Hippocampal formation (tissue), 2 donors: ENCODE measurements around the gene L3HYPDH.

Experiments used
- DNase-seq, 2 donors: peaks; one replicate each; lab custom pipeline; 2025; lab: John Stamatoyannopoulos, UW

Gene L3HYPDH

DNA sequence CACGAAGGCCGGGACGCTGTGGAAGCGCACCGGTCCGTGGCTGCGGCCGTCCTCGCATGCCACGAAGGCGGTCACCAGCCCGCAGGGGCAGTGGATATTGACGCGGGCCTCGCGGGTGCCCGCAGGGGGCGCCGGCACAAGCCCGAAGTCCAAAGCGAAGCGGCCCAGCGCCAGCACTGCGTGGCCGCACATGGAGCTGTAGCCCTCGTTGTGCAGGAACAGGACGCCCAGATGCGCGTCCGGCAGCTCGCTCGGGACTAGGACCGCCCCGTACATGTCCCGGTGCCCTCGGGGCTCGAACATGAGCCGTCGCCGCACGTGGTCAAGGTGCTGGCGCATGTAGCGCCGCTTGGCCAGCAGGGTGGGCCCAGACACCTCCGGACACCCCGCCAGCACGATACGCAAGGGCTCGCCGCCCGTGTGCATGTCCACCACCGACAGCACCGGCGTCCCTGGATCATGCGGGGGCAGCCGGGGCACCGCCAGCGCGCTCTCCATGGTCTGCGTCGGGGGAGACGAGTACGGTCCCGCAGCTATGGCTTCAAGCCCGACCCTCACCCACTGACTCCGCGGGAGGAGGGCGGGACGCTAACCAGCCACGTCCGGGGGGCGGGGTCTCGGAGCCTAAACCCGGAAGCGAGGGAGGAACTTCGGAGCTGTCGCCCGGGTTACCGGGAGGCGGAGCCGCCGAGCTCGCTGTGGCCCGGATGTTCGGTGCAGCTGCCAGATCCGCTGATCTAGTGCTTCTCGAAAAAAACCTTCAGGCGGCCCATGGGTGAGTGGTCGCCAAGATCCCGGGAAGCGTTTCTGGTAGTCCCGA lies at the start of gene L3HYPDH, which contains the start of gene JKAMP:
Gene L3HYPDH (minus strand): TSS at position 590 of the 820 bp plus-strand sequence. CDS start 92 bp downstream, at position 498.
Gene JKAMP (plus strand): TSS at position 699 of the 820 bp plus-strand sequence. CDS start 73 bp downstream, at position 772.
- peak; percentile 89 to 95 for DNase-seq

DNA sequence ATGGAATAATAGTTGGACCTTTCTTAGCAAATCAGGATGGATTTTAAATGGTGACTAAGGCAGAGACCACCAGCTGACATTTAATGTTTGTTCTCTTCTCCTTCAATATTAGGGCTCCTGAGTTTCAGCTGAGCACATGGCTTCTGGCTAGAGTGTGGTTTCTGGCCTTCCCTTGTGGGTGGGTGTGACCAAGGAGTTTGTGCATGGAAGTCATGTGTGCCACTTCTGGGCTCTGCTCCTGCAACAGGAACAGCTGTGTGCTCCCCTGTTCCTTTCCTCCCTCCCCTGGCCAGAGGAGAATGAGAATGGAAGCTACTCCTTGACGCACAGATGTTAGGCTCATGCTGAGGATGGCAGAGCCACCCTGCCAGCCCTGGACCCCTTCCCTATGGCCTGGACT lies 48.2 kb upstream of the L3HYPDH start:
- no peak for DNase-seq

DNA sequence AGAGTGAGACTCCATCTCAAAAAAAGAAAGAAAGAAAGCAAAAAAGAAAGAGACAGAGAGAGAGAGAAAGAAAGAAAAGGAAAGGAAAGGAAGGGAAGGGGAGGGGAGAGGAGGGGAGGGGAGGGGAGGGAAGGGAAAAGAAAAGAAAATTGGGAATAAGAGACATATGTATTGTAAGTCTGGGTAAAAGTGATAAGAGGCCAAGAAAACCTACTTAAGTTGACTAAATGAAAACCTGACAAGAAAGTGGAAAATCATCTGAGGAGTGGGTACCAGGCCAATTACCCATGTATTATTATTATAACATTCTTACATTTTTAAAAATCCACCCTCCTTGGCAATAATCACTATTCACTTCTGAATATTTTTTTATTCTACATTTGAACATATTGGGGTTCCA lies 46.1 kb upstream of the L3HYPDH start:
- DNase-seq = no peak

DNA sequence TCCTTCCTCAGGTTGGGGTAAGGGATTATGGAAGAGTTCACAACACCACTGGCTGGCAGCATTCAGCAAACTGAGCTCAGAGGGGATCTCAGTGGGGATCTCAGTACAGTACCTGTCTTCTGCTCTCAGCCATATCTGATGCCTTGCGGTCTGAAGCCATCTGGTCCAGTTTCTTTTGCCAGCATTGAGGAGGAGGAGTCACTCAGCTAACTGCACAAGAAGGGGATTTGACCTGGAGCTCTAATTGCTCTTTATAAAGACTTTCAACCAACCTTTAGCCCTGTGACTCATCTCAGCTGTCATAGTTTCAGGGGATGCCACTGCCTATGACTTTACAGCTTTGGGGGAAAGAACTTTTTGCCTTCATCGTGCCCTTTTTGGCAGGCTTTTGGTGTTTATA lies 45.0 kb upstream of the L3HYPDH start:
- DNase-seq = no peak

DNA sequence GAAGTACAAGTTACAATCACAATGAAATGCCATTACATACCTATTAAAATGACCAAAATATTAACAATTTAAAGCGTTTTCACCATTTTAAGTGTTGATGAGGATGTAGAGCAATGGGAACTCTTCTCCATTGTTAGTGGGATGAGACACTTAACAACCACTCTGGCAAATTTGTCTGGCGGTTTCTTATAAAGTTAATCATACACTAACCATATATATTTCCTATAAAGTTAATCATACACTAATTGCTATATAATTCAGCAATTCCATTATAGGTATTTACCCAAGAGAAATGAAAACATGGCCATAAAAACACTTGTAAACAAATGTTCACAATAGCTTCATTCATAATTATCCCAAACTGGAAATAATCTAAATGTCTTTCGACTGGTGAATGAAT lies 36.0 kb upstream of the L3HYPDH start:
- DNase-seq = no peak

DNA sequence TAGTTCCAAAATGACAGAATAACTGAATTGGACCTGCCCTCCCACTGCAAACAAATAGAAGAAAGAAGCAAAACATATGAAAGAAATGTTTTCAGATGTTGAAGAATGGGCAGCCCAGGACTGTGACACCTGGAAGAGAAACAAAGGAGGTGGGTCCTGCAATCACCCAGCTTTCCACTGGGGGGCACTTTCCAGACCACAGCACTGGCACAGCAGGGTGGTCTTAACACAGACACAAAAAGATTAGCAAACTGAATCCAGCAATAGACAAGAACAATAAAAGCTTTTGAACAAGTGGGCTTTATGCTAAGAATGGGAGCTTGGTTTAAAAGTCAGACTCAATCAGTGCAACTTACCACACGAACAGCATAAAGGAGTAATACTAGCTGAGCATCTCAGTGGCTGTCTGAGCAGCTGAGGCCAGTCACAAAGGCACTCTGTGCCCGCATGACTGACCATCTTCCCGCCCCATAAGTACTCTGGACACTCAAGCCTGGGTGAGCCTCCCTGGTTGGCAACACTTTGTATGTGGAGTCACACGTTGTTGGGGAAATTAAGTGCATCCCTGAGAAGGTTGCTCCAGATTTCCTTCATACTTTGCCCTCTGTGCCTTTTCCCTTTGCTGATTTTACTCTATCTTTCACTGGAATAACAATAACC lies 27.8 kb upstream of the L3HYPDH start:
- no peak for DNase-seq

DNA sequence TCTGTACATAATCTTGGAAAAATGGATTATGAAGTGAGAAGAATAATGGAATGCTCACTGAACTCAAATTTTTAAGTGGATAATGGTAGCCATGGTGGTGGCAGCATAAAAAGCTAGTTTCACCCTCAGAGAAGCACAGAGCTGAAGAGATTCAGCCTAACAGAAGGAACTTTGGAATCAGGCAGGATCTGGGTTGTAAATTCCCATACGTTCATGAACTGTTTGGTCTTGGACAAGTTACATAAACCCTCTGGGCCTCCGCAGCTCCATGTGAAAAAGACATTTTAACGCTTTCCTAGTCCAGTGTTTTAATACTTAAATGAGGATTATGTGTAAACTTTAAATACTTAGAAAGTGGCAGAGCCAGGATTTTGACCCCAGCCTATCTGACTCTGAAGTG lies 26.8 kb upstream of the L3HYPDH start:
- no peak for DNase-seq

DNA sequence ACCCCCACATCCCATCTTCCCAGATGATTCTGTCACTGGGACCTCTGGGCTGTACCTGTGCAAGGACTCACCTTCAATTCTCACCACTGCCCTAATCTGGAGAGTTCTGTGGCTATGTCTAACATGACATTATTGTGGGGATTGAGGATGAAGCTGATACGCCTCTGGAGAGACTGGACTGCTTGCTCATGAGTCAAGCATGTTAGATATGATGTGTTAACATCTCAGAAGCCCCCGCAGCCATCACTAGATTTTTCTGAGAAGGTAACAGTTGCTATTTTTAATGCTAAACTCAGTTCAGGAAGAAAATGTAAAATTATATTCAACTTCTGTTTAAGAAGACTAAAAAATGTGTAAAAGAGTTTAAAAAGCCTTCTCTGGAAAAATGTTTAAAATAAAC lies 25.8 kb upstream of the L3HYPDH start:
- no peak for DNase-seq

DNA sequence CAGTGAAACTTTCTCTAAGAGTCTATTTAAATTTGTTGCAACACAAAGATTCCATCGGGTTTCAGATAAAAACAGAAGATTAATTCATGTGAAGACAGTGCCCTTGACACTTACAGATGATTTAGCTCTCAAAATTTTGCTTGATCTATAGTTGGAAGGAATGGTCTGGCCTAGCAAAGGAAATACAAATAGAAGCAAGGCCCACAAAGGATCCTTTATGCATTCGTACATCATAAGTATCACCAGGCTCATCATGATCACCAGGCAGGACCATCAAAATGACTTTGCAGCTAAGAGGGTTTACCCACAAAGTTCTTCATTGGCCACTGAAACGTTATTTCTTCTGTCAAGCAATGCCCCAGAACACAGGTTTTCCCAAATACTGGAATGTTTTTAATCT lies 24.9 kb upstream of the L3HYPDH start:
- no peak for DNase-seq

DNA sequence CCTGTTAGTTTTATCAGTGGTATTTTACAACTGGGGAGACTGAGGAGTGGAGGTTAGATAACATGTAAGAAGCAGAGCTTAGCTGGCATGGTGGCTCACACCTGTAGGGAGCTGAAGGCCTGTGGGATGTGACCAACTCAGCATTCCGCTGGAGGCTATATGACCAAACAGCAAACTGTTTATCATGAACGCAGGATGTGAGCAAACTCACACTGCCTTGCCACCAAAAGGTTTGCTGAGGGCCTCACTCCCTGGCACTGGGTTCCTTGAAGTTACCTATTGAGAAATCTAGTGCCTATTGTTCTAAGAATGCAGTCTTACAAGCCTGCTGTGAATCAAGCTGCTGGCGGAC lies 23.5 kb upstream of the L3HYPDH start:
- DNase-seq = no peak

DNA sequence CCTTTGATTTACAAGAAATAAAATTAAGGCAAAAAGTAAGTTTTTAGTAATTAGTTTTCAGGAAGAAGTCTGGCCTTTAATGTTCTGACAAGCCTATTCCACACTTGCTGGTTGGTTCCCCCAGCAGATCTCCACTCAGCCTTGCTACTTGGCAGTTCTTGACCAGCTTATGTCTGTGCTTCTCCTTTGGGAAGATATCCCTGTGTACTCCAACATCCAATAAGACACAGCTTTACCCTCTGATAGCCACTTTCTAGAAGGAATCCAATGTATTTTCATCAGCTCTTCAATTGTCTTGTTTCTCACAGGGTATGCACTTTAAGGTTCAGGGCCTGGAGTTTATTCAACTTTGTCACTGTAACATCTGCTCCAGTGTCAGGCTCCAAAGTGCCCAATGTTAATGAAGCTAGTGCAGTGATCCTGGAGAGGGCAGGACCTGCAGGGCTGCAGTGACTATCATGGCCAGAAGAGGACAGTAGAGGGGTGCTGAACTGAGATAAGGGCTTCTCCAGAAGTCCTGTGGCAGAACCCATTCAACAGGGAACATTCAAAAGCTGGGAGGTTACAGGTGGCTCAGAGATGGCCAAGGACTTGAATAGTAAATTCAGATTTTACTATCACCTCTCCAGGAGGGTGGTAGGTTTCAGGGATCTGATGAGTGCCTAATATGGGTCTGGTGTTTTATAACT lies 23.0 kb upstream of the L3HYPDH start:
- peak in 1 of 2 donors; percentile 21 for DNase-seq

DNA sequence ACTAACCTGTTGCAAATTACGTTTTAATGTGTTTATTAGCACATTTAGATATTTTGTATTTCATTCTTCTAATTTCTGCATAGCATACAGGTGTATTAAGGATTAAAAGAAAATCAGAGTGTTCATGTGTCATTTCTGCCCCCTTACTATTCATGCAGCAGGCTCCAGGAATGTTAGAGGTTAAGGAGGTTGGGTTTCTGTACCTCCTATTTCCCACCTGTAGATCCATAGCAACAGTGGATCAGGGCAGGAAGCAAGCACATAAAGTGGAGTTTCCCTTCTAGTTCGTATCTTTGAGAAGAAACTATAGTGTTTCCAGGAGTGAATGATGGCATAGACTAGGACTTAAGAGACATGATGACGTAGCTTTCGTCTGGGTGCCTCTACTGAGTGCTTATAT lies 19.0 kb upstream of the L3HYPDH start:
- DNase-seq = no peak

DNA sequence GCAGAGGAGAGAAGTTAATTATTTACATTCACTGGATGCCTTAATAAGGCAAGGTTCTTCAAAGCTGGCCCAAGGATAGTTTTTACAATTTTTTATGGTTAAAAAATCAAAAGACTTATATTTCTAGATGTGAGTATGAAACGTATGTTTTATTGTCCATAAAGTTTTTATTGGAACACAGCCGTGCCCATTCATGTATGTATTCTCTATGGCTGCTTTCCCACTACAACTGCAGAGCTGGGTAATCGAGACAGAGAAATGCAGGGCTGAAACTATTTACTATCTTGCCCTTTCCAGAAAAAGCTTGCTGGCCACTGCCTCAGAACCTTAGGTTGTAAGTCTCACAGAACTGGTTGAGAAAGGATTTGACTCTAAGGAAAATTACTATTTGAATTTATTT lies 16.5 kb upstream of the L3HYPDH start:
- no peak for DNase-seq

DNA sequence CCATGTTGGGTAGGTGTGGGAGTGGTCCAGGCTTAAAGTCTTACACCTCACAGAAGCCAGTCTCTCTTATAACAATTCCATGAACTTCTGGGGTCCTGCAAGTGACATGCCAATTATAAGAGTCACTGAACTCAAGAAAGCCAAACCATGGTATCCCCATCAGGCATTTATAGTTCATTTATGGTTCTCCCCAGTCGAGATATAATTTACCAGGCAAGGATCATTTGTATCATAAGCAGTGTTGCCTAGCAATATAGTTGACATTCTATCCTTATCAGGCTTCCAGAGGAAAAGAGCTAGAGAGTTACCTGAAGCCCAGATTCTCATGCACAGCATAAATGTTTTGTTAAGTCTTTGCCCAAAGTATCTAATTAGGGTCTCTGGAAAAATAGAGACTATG lies 8.2 kb upstream of the L3HYPDH start:
- DNase-seq = no peak

DNA sequence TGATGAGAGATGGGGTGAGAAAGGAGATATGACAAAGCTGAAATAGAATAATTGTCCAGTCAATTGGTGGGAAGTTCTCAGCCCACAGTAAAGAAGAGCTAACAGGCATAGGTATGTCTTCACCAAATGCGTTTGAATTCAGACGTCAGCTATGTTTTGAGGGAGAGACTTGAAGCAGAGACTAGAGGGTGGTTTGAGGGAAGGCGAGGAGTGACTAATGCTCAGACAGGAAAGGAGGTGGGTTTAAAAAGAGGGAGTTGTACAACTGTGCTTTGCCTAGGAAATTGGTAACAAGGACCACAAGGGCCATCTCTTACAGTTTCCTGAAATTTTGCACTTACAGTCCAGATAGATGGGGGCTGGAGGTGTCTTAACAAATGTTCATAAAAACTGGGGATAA lies 6.5 kb upstream of the L3HYPDH start:
- DNase-seq = no peak

DNA sequence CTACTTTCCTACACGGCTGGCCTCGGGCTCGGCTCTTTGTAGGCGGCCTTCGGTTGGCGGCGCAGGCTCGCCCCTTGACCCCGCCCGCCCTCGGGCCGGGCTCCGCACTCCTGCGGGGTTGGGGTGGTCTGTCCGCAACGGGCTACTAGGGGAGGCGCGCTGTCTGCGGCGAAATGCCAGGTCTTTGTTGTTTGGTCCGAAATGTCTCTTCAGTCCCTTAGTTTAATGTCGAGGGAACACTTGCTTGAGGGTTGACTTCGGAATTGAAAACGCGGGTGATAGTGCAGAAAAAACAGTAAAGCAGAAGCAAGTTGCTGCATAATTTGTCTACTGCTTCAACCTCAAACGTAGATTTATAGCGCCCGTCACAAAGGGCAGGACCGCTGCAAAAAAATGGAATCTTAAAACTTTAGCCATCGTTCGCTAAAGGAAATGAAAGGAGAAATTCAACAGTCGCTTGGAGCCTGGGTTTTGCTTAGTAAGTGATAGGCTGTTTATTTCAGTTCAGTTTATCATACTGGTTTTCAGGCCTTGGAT lies 499 bp upstream of the L3HYPDH start:
- DNase-seq = peak in 1 of 2 donors; percentile 43

DNA sequence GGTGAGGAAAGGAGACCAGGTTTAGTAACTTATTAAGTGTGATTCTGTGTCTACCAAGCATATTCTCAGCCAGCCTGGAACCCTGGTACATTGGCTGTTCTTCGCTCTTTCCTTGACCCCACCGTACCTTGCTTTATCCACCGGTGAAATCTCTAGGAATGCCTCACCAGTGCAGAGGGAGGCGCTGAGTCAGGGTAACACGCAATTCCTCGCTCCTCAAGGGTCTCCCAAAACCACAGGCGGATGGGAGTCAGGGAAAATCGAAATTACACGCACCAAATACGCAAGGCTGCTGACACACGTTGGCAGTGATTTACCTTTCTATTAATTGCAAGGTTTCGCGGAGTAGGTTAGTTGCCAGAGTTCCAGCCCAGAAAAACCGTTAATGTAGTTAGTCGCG lies 845 bp downstream of the L3HYPDH start:
- DNase-seq = no peak

DNA sequence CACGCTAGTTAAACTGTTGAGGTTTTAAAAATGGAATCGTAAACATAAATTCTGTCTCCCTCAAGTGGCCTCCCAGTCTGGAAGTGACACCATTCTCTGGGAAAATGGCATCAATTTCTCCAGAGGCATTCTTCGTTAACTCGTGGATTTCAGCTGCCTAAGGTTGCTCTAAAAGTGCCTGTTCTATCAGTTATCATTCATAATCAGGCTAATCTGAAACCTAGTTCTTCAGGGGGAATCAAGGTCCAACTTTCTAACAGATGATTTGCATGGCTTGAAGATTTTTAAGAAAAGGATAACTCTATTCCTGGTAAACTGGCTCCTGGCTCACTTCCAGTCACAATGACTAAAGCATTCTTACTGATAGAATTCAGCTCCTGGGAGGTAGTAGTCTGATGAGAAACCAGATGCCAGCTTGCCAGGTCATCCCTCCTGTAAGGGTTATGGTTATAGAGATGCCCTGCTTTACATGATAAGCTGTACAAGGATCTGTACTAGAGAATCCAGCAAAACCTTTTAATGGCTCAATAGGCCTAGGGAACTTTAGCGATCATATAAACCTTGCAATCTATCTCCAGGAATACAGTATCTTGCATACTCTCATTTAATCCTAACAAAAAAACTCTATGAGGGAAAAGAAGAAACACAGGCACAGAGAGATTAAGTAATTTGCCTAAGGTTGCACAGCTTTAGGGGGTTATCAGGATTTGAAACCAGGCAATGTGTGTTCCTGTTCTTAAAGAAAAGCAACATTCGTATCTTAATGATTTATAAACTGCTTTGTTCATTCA lies 1.5 kb downstream of the L3HYPDH start:
- DNase-seq = no peak

DNA sequence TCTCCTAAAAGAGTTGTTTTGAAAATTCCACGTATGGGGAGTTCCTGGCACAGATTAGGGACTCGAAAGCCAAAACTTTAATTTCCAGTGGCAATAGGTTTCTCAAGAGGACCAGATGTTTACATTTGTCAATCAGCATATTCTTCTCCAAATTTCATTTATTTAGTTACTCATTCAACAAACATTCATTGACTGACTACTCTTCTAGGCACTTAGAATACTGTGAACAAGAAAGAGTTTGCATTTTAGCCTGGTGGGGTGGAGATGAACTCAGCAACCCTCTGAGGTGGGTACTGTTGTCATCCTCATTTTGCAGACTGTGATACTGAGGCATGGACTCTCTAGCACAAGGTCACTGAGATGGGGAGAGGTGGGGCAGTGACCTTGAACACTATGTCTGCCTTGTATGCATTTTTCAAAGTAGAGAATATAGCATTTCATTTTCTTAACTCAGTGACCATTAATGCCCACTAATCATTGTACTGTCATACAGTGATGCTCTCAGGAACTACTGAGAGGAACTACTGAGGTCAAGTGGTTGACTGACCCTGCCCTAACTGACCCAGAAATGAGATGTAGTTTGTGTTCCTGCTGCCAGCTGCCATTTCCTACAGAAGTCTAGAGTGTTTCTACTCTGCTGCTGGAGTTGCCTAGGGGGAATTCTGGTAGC lies 2.2 kb downstream of the L3HYPDH start:
- no peak for DNase-seq

DNA sequence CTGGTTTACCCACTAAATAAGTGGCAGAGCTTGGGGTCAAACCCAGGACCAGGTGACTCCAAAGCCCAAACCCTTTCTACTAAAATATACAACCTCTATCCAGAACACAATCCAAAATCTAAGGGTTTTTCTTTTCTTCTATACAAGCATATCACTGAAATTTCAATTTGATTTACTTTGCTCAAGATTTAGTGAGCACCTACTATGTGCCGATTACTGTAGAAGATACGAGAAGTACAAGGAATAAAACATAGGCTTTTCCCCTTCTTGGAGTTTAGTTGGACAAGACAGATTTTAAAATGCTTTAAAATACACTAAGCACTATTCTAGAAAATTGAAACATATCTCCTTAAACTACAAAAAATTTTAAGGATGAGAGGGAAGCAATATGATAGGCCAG lies 2.8 kb downstream of the L3HYPDH start:
- no peak for DNase-seq

DNA sequence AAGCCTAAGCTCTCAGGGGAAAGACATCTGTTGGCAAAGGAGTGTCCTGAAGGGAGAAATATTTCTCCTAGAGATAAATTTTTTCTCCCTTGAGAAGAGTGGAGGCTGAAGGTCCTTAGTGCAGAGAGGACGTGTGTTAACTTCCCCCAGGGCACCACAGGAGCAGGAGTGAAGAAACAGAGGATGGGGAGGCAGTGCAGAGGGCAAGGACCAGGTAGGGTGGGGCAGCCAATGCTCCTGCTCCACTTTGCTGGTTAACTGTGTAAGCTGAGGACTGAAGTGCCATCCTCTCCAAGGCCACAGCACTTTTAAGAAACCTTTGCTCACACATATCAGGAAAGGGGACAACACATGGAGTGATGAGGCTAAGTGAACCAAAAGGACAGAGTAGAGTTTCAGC lies 4.0 kb downstream of the L3HYPDH start:
- no peak for DNase-seq
